Heart left ventricle (tissue), 13 donors: ENCODE measurements around the gene CELF5.

ENCODE experiments used
- CTCF ChIP-seq, 12 donors: fragments of 200-600 bp; sonication (generic) in 4 of 12; IDR thresholded peaks; one replicate each; pipeline versions ENCODE4 v1.5.0 to v1.8.0; 2018 to 2022; ENCODE audit warnings: antibody characterized with exemption in 12 of 12, mild to moderate bottlenecking in 5 of 12
- POLR2A ChIP-seq, 2 donors: fragments of 450-650 bp; IDR thresholded peaks; one replicate each; pipeline ENCODE4 v1.6.1; 2017; ENCODE audit warnings: antibody characterized with exemption in 2 of 2, mild to moderate bottlenecking in 2 of 2, moderate library complexity in 2 of 2
- donor health status: ischemic (EF 13 %, LVEDD 7.1; RV severe dilation, severe dysfunction).
- donor health status: DM: no; HTN: yes; CAD: no.
- donor health status: DM: no; HTN: no; CAD: no.
- donor health status: ischemic (EF 25% LVEDD 6.9; RV normal size, moderate dysfunction).
- donor health status: ischemic (EF 25% LVEDD 5.7; RV mildly dilated, moderate dysfunction).
- donor health status: ischemic (EF 35%, LVEDD 5.7; RV mildly dilated, moderate dysfunction).
- donor health status: nonischemic (EF 11% LVEDD 7.7; RV severe dilation, severe dysfunction).
- donor health status: DM: yes; HTN: yes; CAD: no.
- donor health status: PGD.
- donor health status: ischemic (EF 29% LVEDD 5.4; RV normal size, mild dysfunction).
- donor health status: nonischemic (EF 23%, LVEDD 6.1; RV moderate dilation, normal function).

GRCh38 chr19:3323026-3323425, 98.6 kb downstream of the CELF5 start:
- TF ChIP-seq CTCF (IDR thresholded peaks at IDR 0.05) (no peak), POLR2A (IDR thresholded peaks at IDR 0.05) (no peak)
